ENCODE results near the gene ABCC8. TPM values are rescaled to one million over a fixed set of nuclear protein-coding genes. Genes with fewer than 3 reads are reported as not detected.
A peak's percentile ranks its signal among the peaks of the same experiment; 100 is the strongest.

Gene ABCC8
- total RNA-seq: 2.1 TPM
- long read RNA-seq, partial matches to known transcripts: 1 of 3 reads
- long read RNA-seq, other reads (novel, unspliced or antisense): 2 of 3 reads

- ATAC-seq (peak; percentile 73), DNase-seq (peak; percentile 40)
- intact Hi-C loops (cut with micrococcal nuclease): no loop called here
Measured at GRCh38 chr11:17476317-17477083, at the start of gene ABCC8. ABCC8 (minus strand) TSS chr11:17476845; CDS start chr11:17476776, 69 bp downstream.

GRCh38 chr11:17526326-17526725, 49.7 kb upstream of the ABCC8 start:
- intact Hi-C loops (cut with micrococcal nuclease): no loop called here
- ATAC-seq (no peak), DNase-seq (no peak)

DNA sequence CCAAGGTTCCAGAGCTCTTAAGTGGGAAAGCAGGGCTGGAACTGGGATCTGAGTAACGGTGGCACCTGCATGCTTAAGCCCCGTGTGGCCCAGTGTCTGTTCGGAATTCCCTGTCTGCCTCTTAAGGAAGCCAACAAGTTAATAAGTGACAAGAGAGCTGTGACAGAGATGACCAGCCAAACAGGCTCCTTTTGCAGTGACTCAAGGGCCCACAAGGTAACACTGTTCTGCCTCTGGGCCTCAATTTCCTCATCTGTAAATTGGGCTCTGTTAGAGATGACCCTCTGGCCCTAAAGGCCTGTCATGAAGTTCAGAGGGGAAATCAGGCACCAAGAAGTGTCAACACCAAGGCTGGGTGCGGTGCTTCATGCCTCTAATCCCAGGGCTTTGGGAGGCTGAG, 48.9 kb upstream of the ABCC8 start:
- DNase-seq (no peak), ATAC-seq (no peak)
- intact Hi-C loops (cut with micrococcal nuclease): no loop called here

- ATAC-seq: no peak
- intact Hi-C loops (cut with micrococcal nuclease): no loop called here
- no peak for DNase-seq
Measured at GRCh38 chr11:17524221-17524620, 47.6 kb upstream of the ABCC8 start.

DNA sequence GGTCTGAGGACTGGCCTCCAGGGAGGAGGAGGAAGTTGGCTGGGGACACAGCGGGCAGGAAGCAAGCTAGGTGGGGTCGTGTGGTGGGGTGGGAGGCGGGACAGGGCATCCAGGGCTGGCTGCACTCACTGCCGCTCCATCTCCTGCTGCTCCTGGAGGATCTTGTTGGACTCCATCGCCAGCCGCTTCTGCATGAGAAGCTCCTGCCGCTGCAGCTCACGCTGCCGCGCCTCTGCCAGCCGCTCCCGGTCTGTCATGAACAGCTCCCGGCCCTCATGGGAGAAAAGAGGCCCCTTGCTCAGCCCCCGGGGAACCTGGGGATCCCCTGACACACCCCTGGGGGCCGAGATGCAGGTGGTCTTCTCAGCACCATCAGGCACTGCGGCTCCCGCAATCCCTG, 46.0 kb upstream of the ABCC8 start:
- intact Hi-C loops (cut with micrococcal nuclease): no loop called here
- ATAC-seq: no peak
- no peak for DNase-seq

DNA sequence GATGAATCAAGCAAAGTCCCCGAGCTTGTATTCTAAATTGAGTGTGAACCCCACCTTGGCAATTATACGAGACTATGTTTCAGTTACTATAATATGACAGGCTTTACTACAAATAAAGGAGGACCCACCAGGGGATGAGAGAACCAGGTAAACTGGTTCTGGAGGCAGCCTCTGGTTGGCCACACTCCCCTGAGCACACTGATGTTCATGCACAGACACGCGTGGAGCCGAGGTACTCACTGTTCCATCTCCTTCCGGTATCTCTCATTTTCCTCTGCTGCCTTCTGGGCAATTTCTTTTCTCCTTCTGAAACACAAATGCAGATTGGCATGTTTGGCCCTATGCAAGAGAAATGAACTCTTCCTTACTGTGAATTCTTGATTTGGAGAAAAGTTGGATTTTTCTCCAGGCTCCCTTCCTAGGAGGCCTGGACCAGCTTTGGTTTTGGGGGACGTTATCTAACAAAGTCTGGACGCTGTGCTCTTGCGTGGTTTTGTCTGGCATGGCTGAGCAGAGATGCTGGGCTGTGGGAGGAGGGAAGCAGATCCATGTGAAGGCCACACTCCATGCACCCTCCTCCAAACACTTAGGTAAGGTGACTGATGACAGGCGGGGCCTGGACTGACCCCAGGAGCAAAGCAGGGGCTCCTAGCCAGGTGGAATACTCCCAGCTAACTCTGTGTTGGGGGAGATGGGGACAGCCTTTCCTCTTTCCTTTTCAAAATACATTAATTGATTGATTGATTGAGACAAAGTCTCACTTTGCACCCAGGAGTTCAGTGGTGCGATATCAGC, 44.7 kb upstream of the ABCC8 start:
- DNase-seq: no peak
- ATAC-seq: no peak
- intact Hi-C loops (cut with micrococcal nuclease): no loop called here

- ATAC-seq: no peak
- no peak for DNase-seq
- intact Hi-C loops (cut with micrococcal nuclease): no loop called here
Measured at GRCh38 chr11:17519061-17519885, 42.6 kb upstream of the ABCC8 start.

DNA sequence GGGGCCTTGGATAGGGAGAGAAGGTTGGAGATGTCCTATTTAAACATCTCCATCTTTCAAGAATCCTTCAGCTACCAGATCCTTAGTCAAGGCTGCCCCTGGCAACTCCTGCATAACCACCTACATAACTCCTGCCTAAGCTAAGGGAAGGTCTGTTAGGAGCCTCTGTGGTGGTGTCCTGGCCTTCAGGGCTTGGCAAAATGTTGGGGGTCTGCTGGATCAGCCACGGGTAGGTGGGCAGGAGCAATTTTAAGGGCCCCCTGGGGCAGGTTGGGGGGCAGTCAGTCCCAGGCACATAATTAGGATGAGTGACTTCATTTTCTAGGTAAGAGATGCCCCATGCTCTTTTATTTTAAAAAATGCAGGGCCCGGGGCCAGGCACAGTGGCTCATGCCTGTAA, 41.7 kb upstream of the ABCC8 start:
- DNase-seq: no peak
- intact Hi-C loops (cut with micrococcal nuclease): no loop called here
- no peak for ATAC-seq

DNA sequence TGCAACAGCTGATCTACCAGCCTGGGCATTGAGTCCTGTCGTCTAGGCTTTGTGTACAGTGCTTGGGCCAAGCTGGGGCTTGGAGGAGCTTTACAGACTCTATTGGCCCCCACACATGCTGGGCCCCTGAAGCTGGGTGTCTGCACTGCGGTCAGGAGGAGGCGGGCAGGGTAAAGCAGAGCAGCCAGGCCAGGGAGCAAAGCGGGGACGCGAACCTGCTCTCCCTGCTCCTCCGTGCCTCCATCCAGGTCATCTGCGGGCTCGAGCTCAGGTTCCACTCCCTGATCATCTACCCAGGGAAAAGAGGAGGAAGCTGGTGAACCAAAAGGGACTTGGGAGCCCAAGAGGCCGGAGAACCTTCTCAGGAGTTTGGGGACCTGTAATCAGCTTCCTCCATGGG, 40.5 kb upstream of the ABCC8 start:
- no peak for DNase-seq
- intact Hi-C loops (cut with micrococcal nuclease): no loop called here

GRCh38 chr11:17516551-17517150, 40.0 kb upstream of the ABCC8 start:
- DNase-seq (no peak), ATAC-seq (no peak)
- intact Hi-C loops (cut with micrococcal nuclease): no loop called here

More for the DNA sequence above, 40.5 kb upstream of the ABCC8 start:
- no peak for ATAC-seq

- no peak for DNase-seq
Measured at GRCh38 chr11:17515443-17516176, 39.0 kb upstream of the ABCC8 start.

DNA sequence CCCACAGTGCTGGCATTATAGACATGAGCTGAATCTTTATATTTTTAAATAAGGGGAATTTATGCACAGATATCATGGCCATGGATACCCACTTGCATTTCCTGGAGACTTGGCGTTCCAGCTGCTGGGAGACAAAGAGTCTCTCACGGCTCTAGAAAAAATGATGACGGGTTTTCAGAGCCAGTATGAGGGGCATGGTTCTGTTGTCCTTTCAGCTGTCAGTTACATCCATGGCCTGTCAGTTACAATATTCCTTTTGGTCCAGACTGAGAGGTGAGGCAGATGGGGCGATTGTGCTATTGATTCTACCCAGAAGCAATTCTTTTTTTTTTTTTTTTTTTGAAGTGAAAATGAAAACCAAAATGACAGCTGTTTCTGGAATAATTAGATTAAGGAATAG, 37.8 kb upstream of the ABCC8 start:
- no peak for DNase-seq
- no peak for ATAC-seq
- intact Hi-C loops (cut with micrococcal nuclease): no loop called here

More at GRCh38 chr11:17515443-17516176, 39.0 kb upstream of the ABCC8 start:
- ATAC-seq: no peak
- intact Hi-C loops (cut with micrococcal nuclease): no loop called here

DNA sequence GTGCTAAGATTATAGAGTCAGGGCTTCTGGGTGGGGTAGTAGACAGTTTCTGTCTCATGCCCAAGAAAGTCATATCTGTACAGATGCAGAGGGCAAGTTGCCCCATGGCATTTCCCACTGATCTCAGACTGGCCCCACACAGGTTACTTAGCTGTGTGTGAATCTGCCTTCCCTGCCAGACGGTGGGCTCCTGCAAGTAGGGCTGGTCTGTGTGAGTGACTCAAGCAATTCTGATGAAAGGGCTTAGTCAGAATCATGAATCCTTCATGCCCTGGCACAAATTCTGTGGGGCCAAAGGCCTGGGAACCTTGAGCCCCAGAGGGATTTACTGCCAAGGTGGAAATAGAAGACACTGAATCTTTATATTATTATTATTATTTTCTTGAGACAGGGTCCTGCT, 37.2 kb upstream of the ABCC8 start:
- DNase-seq (no peak), ATAC-seq (no peak)
- intact Hi-C loops (cut with micrococcal nuclease): no loop called here

DNA sequence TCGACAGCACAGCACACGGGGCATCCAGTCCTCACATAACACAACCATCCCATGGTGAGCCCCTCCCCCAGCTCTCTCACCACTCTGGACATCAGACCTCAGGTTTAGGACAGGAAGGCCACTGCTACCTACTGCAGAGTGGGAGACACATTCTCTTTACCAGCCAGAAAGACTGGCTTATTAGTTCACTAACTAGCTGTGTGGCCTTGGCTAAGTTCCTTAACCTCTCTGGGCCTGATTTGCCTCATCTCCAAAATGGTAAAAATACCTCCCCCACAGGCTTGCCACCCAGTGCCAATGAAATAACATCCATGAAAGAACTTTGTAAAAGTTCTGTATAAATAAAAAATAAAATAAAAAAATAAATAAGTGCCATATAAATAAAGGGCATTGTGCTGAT, 35.5 kb upstream of the ABCC8 start:
- DNase-seq (no peak), ATAC-seq (no peak)
- intact Hi-C loops (cut with micrococcal nuclease): no loop called here

DNA sequence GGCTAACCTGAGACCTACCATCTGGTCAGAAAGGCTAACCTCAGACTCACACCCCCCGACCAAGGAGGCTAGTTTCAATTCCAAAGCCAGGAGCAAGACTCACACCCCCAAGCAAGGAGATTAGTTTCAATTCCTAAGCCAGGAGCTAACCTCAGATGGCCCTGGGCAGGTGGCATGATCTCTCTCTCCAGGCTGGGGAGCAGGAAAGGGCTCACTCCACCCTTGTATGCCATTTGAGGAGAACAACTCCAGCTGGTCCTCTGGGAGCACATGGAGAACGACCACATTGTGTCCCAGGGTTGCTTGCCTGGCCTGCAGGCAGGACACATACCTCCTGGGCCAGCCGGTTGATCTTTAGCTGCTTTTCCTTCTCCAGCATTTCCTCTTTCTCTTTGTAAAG, 34.9 kb upstream of the ABCC8 start:
- ATAC-seq (no peak), DNase-seq (no peak)
- intact Hi-C loops (cut with micrococcal nuclease): no loop called here

GRCh38 chr11:17510507-17511206, 34.0 kb upstream of the ABCC8 start:
- intact Hi-C loops (cut with micrococcal nuclease): no loop called here
- ATAC-seq: no peak
- DNase-seq: no peak

DNA sequence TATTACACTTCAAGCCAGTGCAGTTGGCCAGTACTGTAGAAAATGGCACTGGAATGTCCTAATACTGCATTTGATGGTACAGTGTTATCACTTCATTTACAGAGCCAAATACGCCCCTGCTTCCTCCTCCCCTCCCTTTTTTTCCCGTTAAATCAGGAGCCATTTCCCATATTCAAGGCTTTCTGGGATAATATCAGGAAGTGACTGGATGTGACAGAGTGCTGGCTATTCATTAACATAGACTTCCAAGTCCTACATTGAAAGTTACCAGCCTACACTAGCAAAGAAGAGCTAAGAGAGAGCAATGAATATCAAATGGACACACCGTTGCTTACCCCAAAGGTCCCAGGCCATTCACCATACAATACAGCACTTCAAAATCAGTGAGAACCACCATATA, 32.1 kb upstream of the ABCC8 start:
- intact Hi-C loops (cut with micrococcal nuclease): no loop called here
- DNase-seq (no peak), ATAC-seq (peak; percentile 10)

- peak; percentile 64 for ATAC-seq
- no peak for DNase-seq
- intact Hi-C loops (cut with micrococcal nuclease): no loop called here
Measured at GRCh38 chr11:17508306-17508705, 31.7 kb upstream of the ABCC8 start.

All from left ventricle myocardium superior (tissue), 1 donor.